Measurements from ENCODE around the gene NAA16.

GRCh38 chr13:41419206-41419605 lies 108.1 kb downstream of the NAA16 start:
- TF ChIP-seq POLR2A (IDR thresholded peaks at IDR 0.05) (no peak), CTCF (IDR thresholded peaks at IDR 0.05) (no peak)
